ENCODE results near the gene ADRM1. TPM values are rescaled to one million over a fixed set of nuclear protein-coding genes. Genes with fewer than 3 reads are reported as not detected.

The ADRM1 gene
- total and polyA plus RNA-seq, 7 donors, result 61.3 to 130 (median 102) TPM

GRCh38 chr20:62336775-62337557, 34.2 kb downstream of the ADRM1 start:
- H3K27ac ChIP-seq, result peak overlapping the region in 3 of 4 donors; percentile 13 to 48 (median 41)
- WGBS, 2 donors, result 92 to 93% methylated on average over 53 of the region's 53 CpGs
- no peaks in the 10 kb centered on the region for H3K4me1 ChIP-seq
- H3K27me3 ChIP-seq, result no peaks in the 10 kb centered on the region
- TF ChIP-seq POLR2AphosphoS5 (IDR thresholded peaks at IDR 0.05) (no peak), CTCF (IDR thresholded peaks at IDR 0.05) (no peak), EP300 (IDR thresholded peaks at IDR 0.05) (no peak), POLR2A (IDR thresholded peaks at IDR 0.05) (no peak)
- H3K36me3 ChIP-seq, result peaks cover 51 to 99% (median 70%) of the 10 kb centered on the region in 4 donors
- no peaks in the 10 kb centered on the region for H3K9me3 ChIP-seq
- H3K4me3 ChIP-seq, result no peak overlapping the region
- intact Hi-C loops (cut with DNase I), result no loop called here
- no peak for DNase-seq

GRCh38 chr20:62337558-62338293, 34.9 kb downstream of the ADRM1 start:
- DNase-seq, result no peak
- 71 to 81% methylated on average over 34 of the region's 34 CpGs for WGBS, 2 donors
- H3K36me3 ChIP-seq, result peaks cover 51 to 99% (median 62%) of the 10 kb centered on the region in 4 donors
- peak overlapping the region in 3 of 4 donors; percentile 13 to 48 (median 27) for H3K27ac ChIP-seq
- no peaks in the 10 kb centered on the region for H3K27me3 ChIP-seq
- no peak overlapping the region for H3K4me3 ChIP-seq
- intact Hi-C loops (cut with DNase I), result no loop called here
- TF ChIP-seq POLR2AphosphoS5 (IDR thresholded peaks at IDR 0.05) (no peak), CTCF (IDR thresholded peaks at IDR 0.05) (no peak), POLR2A (IDR thresholded peaks at IDR 0.05) (no peak), EP300 (IDR thresholded peaks at IDR 0.05) (no peak)
- H3K9me3 ChIP-seq, result no peaks in the 10 kb centered on the region
- no peaks in the 10 kb centered on the region for H3K4me1 ChIP-seq

GRCh38 chr20:62338294-62338620, 35.5 kb downstream of the ADRM1 start:
- Histone ChIP-seq H3K27ac (peak overlapping the region in 2 of 4 donors; percentile 17 to 27), H3K4me1 (peaks cover 0 to 5% (median 0%) of the 10 kb centered on the region in 4 donors), H3K9me3 (no peaks in the 10 kb centered on the region), H3K36me3 (peaks cover 47 to 99% (median 57%) of the 10 kb centered on the region in 4 donors), H3K4me3 (no peak overlapping the region), H3K27me3 (no peaks in the 10 kb centered on the region)
- TF ChIP-seq CTCF (IDR thresholded peaks at IDR 0.05), result no peak
- TF ChIP-seq EP300 (IDR thresholded peaks at IDR 0.05), result no peak
- TF ChIP-seq POLR2AphosphoS5 (IDR thresholded peaks at IDR 0.05), result no peak
- TF ChIP-seq POLR2A (IDR thresholded peaks at IDR 0.05), result no peak
- DNase-seq, result no peak
- WGBS, 2 donors, result 92 to 94% methylated on average over 16 of the region's 16 CpGs
- intact Hi-C loops (cut with DNase I), result no loop called here

GRCh38 chr20:62339647-62340062, 36.9 kb downstream of the ADRM1 start:
- peaks cover 0 to 6% (median 0%) of the 10 kb centered on the region in 4 donors for H3K4me1 ChIP-seq
- H3K4me3 ChIP-seq, result no peak overlapping the region
- no peaks in the 10 kb centered on the region for H3K27me3 ChIP-seq
- no peak for TF ChIP-seq CTCF (IDR thresholded peaks at IDR 0.05)
- TF ChIP-seq EP300 (IDR thresholded peaks at IDR 0.05), result no peak
- TF ChIP-seq POLR2A (IDR thresholded peaks at IDR 0.05), result no peak
- TF ChIP-seq POLR2AphosphoS5 (IDR thresholded peaks at IDR 0.05), result no peak
- 70 to 78% methylated on average over 14 of the region's 14 CpGs for WGBS, 2 donors
- peaks cover 34 to 98% (median 44%) of the 10 kb centered on the region in 4 donors for H3K36me3 ChIP-seq
- intact Hi-C loops (cut with DNase I), result loop anchor here (5.0 kb wide), 1 partner anchor 38 kb away; no protein-coding TSS in a partner anchor
- H3K9me3 ChIP-seq, result no peaks in the 10 kb centered on the region
- no peak for DNase-seq
- H3K27ac ChIP-seq, result no peak overlapping the region

Measured in sigmoid colon (tissue), 7 donors.